Mesothelial cell of epicardium (in vitro differentiated cells): ENCODE measurements around the gene RAB33A. TPM values are rescaled to one million over a fixed set of nuclear protein-coding genes. Genes with fewer than 3 reads are reported as not detected.
"Not testable (repeated sequence)": the region's sequence is repeated elsewhere in the genome, so short reads cannot be mapped to it uniquely, and the experiment has no call there.

Experiments
- DNase-seq, 2 experiments: peaks; one replicate each; pipeline ENCODE4 v3.0.0; 2021; ENCODE audit warnings: low spot score in 2 of 2; ENCODE audit not compliant: unreplicated experiment in 2 of 2
- H3K27ac Mint-ChIP-seq: 2 replicates; pipeline ENCODE4 v1.8.0; 2021; ENCODE audit warnings: mixed read lengths
- H3K27me3 Mint-ChIP-seq: 2 replicates; pipeline ENCODE4 v1.8.0; 2021; ENCODE audit warnings: low read depth, mixed read lengths
- H3K36me3 Mint-ChIP-seq: 2 replicates; pipeline ENCODE4 v1.8.0; 2021; ENCODE audit warnings: mixed read lengths
- H3K4me1 Mint-ChIP-seq: 2 replicates; pipeline ENCODE4 v1.8.0; 2021; ENCODE audit warnings: mixed read lengths
- H3K4me3 Mint-ChIP-seq: 2 replicates; pipeline ENCODE4 v1.8.0; 2021; ENCODE audit warnings: mild to moderate bottlenecking, moderate library complexity, mixed read lengths
- H3K9me3 Mint-ChIP-seq: 2 replicates; pipeline ENCODE4 v1.8.0; 2021; ENCODE audit warnings: mixed read lengths
- total RNA-seq: library from RNA; stranded (reverse); gene quantifications from 3 replicates; pipeline ENCODE4 v1.2.1, GENCODE V29; 2021
- TF ChIP-seq, protein P1 (sequence below): fragments of 200-600 bp; sonication (generic); IDR thresholded peaks from one replicate; pipeline ENCODE4 v1.5.0; 2021; ENCODE audit warnings: antibody characterized with exemption; ENCODE audit not compliant: unreplicated experiment

RAB33A gene
- total RNA-seq, 1 donor from 2014 or later = 4.2 TPM

- H3K27ac Mint-ChIP-seq = no peak overlapping the region
- TF ChIP-seq, protein P1, sequence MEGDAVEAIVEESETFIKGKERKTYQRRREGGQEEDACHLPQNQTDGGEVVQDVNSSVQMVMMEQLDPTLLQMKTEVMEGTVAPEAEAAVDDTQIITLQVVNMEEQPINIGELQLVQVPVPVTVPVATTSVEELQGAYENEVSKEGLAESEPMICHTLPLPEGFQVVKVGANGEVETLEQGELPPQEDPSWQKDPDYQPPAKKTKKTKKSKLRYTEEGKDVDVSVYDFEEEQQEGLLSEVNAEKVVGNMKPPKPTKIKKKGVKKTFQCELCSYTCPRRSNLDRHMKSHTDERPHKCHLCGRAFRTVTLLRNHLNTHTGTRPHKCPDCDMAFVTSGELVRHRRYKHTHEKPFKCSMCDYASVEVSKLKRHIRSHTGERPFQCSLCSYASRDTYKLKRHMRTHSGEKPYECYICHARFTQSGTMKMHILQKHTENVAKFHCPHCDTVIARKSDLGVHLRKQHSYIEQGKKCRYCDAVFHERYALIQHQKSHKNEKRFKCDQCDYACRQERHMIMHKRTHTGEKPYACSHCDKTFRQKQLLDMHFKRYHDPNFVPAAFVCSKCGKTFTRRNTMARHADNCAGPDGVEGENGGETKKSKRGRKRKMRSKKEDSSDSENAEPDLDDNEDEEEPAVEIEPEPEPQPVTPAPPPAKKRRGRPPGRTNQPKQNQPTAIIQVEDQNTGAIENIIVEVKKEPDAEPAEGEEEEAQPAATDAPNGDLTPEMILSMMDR = no peak
- DNase-seq = no peak
Measured at GRCh38 chrX:130212371-130212770, 40.6 kb downstream of the RAB33A start.

GRCh38 chrX:130213376-130213775 is 41.6 kb downstream of the RAB33A start:
- Mint-ChIP-seq H3K9me3 (peaks cover 35% of the 10 kb centered on the region), H3K27ac (no peak overlapping the region), H3K4me1 (no peaks in the 10 kb centered on the region), H3K4me3 (no peak overlapping the region), H3K27me3 (no peaks in the 10 kb centered on the region), H3K36me3 (peaks cover 29% of the 10 kb centered on the region)
- DNase-seq = no peak
- TF ChIP-seq, protein P1 = no peak

More at GRCh38 chrX:130212371-130212770, 40.6 kb downstream of the RAB33A start:
- Mint-ChIP-seq H3K27me3 (no peaks in the 10 kb centered on the region), H3K9me3 (peaks cover 38% of the 10 kb centered on the region), H3K4me3 (no peak overlapping the region), H3K4me1 (no peaks in the 10 kb centered on the region), H3K36me3 (peaks cover 30% of the 10 kb centered on the region)

GRCh38 chrX:130216320-130216719 is 44.6 kb downstream of the RAB33A start:
- H3K4me3 Mint-ChIP-seq = no peak overlapping the region
- DNase-seq = no peak
- H3K27ac Mint-ChIP-seq = no peak overlapping the region
- H3K27me3 Mint-ChIP-seq = no peaks in the 10 kb centered on the region
- peaks cover 31% of the 10 kb centered on the region for H3K9me3 Mint-ChIP-seq
- TF ChIP-seq, protein P1 = no peak
- peaks cover 26% of the 10 kb centered on the region for H3K36me3 Mint-ChIP-seq
- no peaks in the 10 kb centered on the region for H3K4me1 Mint-ChIP-seq

GRCh38 chrX:130224810-130225209 is 53.0 kb downstream of the RAB33A start:
- Mint-ChIP-seq H3K27me3 (no peaks in the 10 kb centered on the region), H3K36me3 (peaks cover 22% of the 10 kb centered on the region), H3K4me1 (no peaks in the 10 kb centered on the region), H3K4me3 (no peak overlapping the region), H3K27ac (no peak overlapping the region), H3K9me3 (peaks cover 9% of the 10 kb centered on the region)
- no peak for DNase-seq
- TF ChIP-seq, protein P1 = no peak

- Mint-ChIP-seq H3K36me3 (peaks cover 37% of the 10 kb centered on the region), H3K4me1 (no peaks in the 10 kb centered on the region), H3K9me3 (peaks cover 21% of the 10 kb centered on the region), H3K27ac (no peak overlapping the region), H3K4me3 (no peak overlapping the region), H3K27me3 (no peaks in the 10 kb centered on the region)
- no peak for DNase-seq
- TF ChIP-seq, protein P1 = no peak
Measured at GRCh38 chrX:130228871-130229270, 57.1 kb downstream of the RAB33A start.

DNA sequence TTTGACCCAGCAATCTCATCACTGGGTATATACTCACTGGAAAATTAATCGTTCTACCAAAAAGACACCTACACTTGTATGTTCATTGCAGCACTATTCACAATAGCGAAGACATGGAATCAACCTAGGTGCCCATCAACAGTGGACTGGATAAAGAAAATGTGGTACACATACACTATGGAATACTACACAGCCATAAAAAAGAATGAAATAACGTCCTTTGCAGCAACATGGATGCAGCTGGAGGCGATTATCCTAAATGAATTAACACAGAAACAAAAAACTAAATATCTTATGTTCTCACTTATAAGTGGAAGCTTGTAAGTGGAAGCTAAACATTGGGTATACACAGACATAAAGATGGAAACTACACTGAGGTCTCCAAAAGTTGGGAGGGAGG is 59.4 kb downstream of the RAB33A start:
- peaks cover 31% of the 10 kb centered on the region for H3K36me3 Mint-ChIP-seq
- H3K4me3 Mint-ChIP-seq, DNase-seq, H3K27ac Mint-ChIP-seq, H3K4me1 Mint-ChIP-seq, H3K27me3 Mint-ChIP-seq: not testable (repeated sequence)
- peaks cover 12% of the 10 kb centered on the region for H3K9me3 Mint-ChIP-seq

Other genes with a start within 250 kb of the RAB33A start
- 27.7 to 28.9 TPM (median 28.0 TPM) in 3 replicates for gene BCORL1, start 189.3 kb upstream of the RAB33A start, total RNA-seq
- 21.0 to 22.9 TPM (median 22.2 TPM) in 3 replicates for gene ELF4, start 61.5 kb upstream of the RAB33A start, total RNA-seq
- gene AIFM1, start 6.1 kb upstream of the RAB33A start, total RNA-seq = 31.3 to 34.6 TPM (median 32.1 TPM) in 3 replicates
- 14.2 to 14.8 TPM (median 14.5 TPM) in 3 replicates for gene ZNF280C, start 96.9 kb downstream of the RAB33A start, total RNA-seq
- 19.3 to 19.5 TPM (median 19.5 TPM) in 3 replicates for gene SLC25A14, start 168.0 kb downstream of the RAB33A start, total RNA-seq
- not detected in 3 replicates for gene GPR119, start 213.7 kb downstream of the RAB33A start, total RNA-seq
- 22.8 to 25.1 TPM (median 24.8 TPM) in 3 replicates for gene RBMX2, start 230.0 kb downstream of the RAB33A start, total RNA-seq